T-helper 17 cell (primary cell): ENCODE results near the gene SLC30A4. TPM values are rescaled to one million over a fixed set of nuclear protein-coding genes. Genes with fewer than 3 reads are reported as not detected.

Experiments
- ATAC-seq: fragments of 150-1000 bp; cut with Tn5 transposase; 2 replicates; pipeline ENCODE4 v1.10.0; 2021; ENCODE audit warnings: mild to moderate bottlenecking, moderate library complexity
- DNase-seq, 3 donors: peaks; one replicate each; pipeline versions ENCODE4 v3.0.0 to v3.0.0-alpha.2; 2020 to 2021
- H3K9me3 ChIP-seq: one replicate; pipeline ENCODE4 v1.7.0; 2013; ENCODE audit warnings: low read length, mild to moderate bottlenecking; ENCODE audit not compliant: control insufficient read depth, poor library complexity, severe bottlenecking
- H3K27ac Mint-ChIP-seq: one replicate; pipeline ENCODE4 v1.8.0; 2022; ENCODE audit warnings: mild to moderate bottlenecking, moderate library complexity, mixed read lengths
- H3K27me3 Mint-ChIP-seq: one replicate; pipeline ENCODE4 v1.8.0; 2022; ENCODE audit warnings: mixed read lengths
- H3K36me3 Mint-ChIP-seq: one replicate; pipeline ENCODE4 v1.8.0; 2022; ENCODE audit warnings: low read depth, mixed read lengths
- H3K4me1 Mint-ChIP-seq: one replicate; pipeline ENCODE4 v1.8.0; 2022; ENCODE audit warnings: mild to moderate bottlenecking, mixed read lengths
- H3K4me3 Mint-ChIP-seq: one replicate; pipeline ENCODE4 v1.8.0; 2022; ENCODE audit warnings: mild to moderate bottlenecking, moderate library complexity, mixed read lengths
- total RNA-seq, 4 donors: library from RNA in 2 of 4; stranded (reverse) in 2 of 4; gene quantifications; one replicate each; pipeline ENCODE4 v1.2.3 and lab custom pipeline; 2022 to 2026

SLC30A4 gene
- total RNA-seq, 2 donors from 2014 or later, result 2.2 to 2.4 TPM

DNA sequence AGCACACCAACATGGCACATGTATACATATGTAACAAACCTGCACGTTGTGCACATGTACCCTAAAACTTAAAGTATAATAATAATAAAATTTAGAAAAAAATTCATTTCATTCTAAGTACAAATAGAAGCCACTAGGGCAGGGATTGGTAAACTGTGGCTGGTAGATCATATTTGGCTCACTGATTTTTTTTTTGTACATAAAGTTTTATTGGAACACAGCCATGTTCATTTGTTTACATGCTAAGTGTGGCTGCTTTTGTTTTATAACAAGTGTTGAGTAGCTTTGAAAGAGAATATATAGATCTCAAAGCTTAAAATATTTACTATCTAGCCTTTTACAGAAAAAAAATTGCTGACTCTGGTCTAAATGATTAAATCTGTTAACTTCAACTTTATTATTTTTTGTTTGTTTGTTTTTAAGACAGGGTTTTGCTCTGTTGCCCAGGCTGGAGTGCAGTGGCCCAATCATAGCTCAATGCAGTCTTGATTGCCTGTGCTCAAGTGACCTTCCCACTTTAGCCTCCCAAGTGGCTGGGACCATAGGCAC lies 32.8 kb downstream of the SLC30A4 start:
- H3K36me3 Mint-ChIP-seq, result peaks cover 2% of the 10 kb centered on the region
- no peak for ATAC-seq
- peaks cover 5% of the 10 kb centered on the region for H3K4me1 Mint-ChIP-seq
- no peak for DNase-seq
- H3K27ac Mint-ChIP-seq, result no peak overlapping the region
- no peak overlapping the region for H3K4me3 Mint-ChIP-seq
- no peaks in the 10 kb centered on the region for H3K9me3 ChIP-seq
- no peaks in the 10 kb centered on the region for H3K27me3 Mint-ChIP-seq

DNA sequence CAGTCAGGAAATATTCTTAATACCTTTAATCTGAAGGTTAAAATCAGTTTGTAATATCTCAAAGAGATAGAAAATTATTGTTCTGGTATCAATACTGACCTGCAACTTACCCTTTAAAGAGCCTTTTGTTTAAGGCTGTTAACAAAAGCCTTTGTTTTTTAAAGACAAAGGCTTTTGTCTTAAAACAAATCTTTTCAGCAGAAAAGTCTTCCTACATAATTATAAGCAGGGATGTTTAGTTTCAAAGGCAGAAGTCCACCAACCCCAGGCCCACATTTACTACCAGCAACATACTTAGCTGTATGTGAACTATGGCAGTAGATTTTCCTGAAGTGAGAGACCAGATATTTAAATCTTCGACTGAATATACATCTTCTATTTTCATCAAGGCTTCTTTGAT lies 36.2 kb downstream of the SLC30A4 start:
- Mint-ChIP-seq H3K4me1 (peaks cover 3% of the 10 kb centered on the region), H3K36me3 (peaks cover 2% of the 10 kb centered on the region), H3K27ac (no peak overlapping the region), H3K27me3 (no peaks in the 10 kb centered on the region), H3K4me3 (no peak overlapping the region)
- no peak for ATAC-seq
- no peak for DNase-seq
- no peaks in the 10 kb centered on the region for H3K9me3 ChIP-seq

DNA sequence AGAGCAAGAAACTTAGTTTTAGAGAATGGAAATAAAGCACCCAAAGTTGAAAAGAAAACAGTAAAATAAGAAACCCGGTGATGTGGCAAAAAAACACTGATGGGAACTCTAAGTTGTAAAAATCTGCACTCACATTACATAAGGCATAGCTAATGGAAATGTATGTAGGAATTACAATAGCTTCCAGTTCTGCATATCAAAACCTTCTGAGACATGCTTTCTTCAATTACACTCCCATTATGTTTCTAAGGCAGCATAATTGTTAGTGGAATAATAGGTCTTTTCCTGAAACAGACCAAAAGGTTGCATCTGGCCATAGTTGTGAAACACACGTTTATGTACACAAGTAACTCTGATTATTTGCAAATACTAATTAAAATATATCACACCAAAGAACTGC lies 41.4 kb downstream of the SLC30A4 start:
- no peaks in the 10 kb centered on the region for H3K9me3 ChIP-seq
- H3K36me3 Mint-ChIP-seq, result no peaks in the 10 kb centered on the region
- no peak for DNase-seq
- H3K4me3 Mint-ChIP-seq, result no peak overlapping the region
- ATAC-seq, result no peak
- no peaks in the 10 kb centered on the region for H3K27me3 Mint-ChIP-seq
- no peaks in the 10 kb centered on the region for H3K4me1 Mint-ChIP-seq
- H3K27ac Mint-ChIP-seq, result no peak overlapping the region

DNA sequence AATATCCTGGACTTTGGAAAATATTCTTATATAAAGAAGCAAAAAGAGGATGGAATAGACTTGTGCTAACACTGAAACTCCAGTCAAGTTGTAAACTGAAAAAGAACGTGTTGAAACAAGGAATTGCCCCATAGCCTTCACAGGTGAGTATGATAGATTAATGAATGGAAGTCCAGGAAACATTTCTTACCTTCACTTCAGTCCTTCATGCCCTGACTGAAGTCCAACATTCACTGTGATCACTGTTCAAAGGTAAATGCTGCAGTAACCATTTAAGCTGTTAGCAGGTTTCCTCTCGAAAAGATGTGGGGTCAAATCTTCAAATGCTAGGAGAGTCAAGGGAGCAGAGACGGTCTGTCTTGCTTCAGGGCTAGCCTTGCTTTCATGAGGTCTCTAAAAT lies 46.1 kb downstream of the SLC30A4 start:
- Mint-ChIP-seq H3K4me3 (no peak overlapping the region), H3K27me3 (peaks cover 18% of the 10 kb centered on the region)

DNA sequence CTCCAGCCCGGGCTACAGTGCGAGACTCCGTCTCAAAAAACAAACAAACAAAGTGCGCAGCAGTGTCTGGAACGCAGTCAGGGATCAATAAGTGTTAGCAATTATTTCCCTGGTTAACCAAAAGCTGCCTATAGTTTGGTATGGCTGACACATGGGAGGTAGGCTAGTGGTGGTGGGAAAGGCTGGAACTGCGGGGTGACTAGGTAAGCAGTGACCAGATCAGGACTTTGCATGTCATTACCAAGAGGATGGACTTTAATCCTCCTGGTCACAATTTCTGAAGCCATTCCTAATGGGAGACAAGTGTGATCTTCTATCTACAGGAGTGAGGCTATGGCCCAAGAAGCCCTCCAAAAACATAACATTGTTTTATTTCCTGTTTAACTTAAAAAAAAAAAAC lies 47.8 kb downstream of the SLC30A4 start:
- no peaks in the 10 kb centered on the region for H3K9me3 ChIP-seq
- no peak overlapping the region for H3K27ac Mint-ChIP-seq
- DNase-seq (no peak), ATAC-seq (no peak)
- H3K36me3 Mint-ChIP-seq, result peaks cover 4% of the 10 kb centered on the region
- peaks cover 29% of the 10 kb centered on the region for H3K27me3 Mint-ChIP-seq
- no peak overlapping the region for H3K4me3 Mint-ChIP-seq
- no peaks in the 10 kb centered on the region for H3K4me1 Mint-ChIP-seq

More for the DNA sequence above, 46.1 kb downstream of the SLC30A4 start:
- no peaks in the 10 kb centered on the region for H3K9me3 ChIP-seq
- Mint-ChIP-seq H3K4me1 (no peaks in the 10 kb centered on the region), H3K27ac (no peak overlapping the region), H3K36me3 (peaks cover 3% of the 10 kb centered on the region)
- ATAC-seq, result no peak
- no peak for DNase-seq

DNA sequence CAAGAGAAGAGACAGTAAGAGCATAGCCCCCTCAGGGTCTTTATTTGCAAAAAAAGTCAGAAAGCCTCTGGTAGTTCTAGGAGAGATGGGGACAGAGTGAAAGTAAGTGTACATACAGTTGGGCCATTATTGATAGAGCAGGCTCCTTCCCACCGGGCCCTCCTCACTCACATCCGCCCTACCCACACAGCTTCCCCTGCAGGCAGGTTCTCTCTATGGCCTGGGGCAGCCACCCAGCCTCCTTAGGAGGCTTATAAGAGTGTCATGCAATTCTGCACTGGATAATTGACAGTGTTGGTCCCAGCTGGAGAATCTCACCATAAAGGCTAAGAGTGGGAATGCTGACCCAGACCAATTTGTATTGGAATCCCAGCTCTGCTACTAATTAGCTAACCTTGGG lies 49.5 kb downstream of the SLC30A4 start:
- H3K9me3 ChIP-seq, result no peaks in the 10 kb centered on the region
- DNase-seq (no peak), ATAC-seq (no peak)
- Mint-ChIP-seq H3K4me1 (no peaks in the 10 kb centered on the region), H3K4me3 (no peak overlapping the region), H3K36me3 (peaks cover 6% of the 10 kb centered on the region), H3K27me3 (peaks cover 46% of the 10 kb centered on the region), H3K27ac (no peak overlapping the region)

DNA sequence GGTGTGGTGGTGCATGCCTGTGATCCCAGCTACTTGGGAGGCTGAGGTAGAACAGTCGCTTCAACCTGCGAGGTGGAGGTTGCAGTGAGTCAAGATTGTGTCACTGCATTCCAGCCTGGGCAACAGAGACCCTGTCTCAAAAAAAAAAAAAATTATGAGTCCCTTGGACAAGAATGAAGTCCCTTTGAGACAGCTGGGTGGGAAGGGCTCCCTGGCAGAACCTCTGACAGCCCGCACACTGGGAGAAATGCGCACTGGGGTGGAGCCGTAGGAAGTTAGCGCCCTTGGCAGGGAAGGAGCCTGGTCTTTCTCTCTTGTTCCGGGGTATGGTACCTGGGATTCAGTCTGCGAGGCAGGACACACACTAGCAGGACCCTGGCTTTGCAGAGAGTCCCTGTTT lies 51.4 kb downstream of the SLC30A4 start:
- DNase-seq (no peak), ATAC-seq (no peak)
- no peaks in the 10 kb centered on the region for H3K9me3 ChIP-seq
- Mint-ChIP-seq H3K4me1 (no peaks in the 10 kb centered on the region), H3K36me3 (peaks cover 9% of the 10 kb centered on the region), H3K4me3 (no peak overlapping the region), H3K27ac (no peak overlapping the region), H3K27me3 (peaks cover 61% of the 10 kb centered on the region)

DNA sequence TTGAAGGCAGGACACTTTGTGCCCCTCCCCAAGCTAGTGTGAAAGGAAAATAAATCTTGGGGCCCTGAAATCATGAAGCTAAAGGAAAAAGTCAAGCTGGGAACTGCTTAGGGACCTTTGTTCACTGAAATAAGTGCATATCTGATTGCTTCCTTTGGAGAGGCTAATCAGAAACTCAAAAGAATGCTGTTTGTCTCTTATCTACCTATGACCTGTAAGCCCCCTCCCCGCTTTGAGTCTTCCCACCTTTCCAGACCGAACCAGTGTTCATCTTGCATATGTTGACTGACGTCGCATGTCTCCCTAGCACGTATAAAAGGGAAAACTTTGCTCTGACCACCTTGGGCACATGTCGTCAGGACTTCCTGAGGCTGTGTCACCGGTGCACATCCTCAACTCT lies 53.1 kb downstream of the SLC30A4 start:
- H3K36me3 Mint-ChIP-seq, result peaks cover 9% of the 10 kb centered on the region
- H3K27me3 Mint-ChIP-seq, result peaks cover 67% of the 10 kb centered on the region
- no peak overlapping the region for H3K27ac Mint-ChIP-seq
- no peaks in the 10 kb centered on the region for H3K9me3 ChIP-seq
- peaks cover 1% of the 10 kb centered on the region for H3K4me1 Mint-ChIP-seq
- ATAC-seq, result no peak
- no peak for DNase-seq
- H3K4me3 Mint-ChIP-seq, result no peak overlapping the region

DNA sequence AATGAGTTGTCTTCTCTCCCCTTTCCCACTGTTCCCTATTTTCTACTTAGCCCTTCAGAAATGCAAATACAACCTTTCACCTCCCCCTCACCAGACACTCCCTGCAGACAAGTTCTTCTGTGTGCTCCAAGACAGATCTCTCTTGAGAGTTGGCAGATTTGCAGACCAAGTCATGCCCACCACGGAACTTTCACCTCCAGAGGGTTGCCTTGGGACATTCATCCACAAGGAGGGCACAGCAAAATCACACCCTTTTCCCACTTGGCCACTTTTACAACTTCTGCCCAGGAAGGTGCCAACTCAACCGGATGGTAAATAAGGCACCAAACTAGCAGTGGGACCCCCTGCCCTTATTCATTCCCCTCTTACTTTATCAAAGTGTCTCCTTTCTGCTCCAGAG lies 53.5 kb downstream of the SLC30A4 start:
- no peaks in the 10 kb centered on the region for H3K9me3 ChIP-seq
- peaks cover 5% of the 10 kb centered on the region for H3K4me1 Mint-ChIP-seq
- DNase-seq, result no peak
- H3K27me3 Mint-ChIP-seq, result peaks cover 67% of the 10 kb centered on the region
- H3K4me3 Mint-ChIP-seq, result no peak overlapping the region
- no peak overlapping the region for H3K27ac Mint-ChIP-seq
- ATAC-seq, result no peak
- H3K36me3 Mint-ChIP-seq, result peaks cover 12% of the 10 kb centered on the region

DNA sequence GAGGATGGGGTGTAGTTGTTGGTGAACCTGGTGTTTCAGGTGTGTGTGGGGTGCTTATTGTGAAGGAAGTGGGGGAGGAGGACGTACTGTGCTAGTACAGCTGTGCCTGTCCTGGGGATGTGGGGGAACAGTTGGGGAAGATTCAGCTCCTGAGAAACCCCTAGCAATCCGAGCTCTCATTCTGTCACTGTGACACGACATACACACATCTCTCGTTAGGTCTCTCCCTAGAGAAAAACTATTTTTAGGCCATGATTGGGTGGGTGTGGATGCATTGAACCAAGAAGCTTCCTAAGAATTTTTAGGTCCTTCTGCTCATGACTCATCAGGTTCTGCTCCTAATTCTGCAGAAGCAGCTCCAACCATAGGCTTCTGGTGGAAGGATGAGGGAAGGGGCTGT lies 54.3 kb downstream of the SLC30A4 start:
- DNase-seq, result no peak
- no peaks in the 10 kb centered on the region for H3K9me3 ChIP-seq
- Mint-ChIP-seq H3K36me3 (peaks cover 13% of the 10 kb centered on the region), H3K27me3 (peaks cover 67% of the 10 kb centered on the region), H3K4me1 (peaks cover 5% of the 10 kb centered on the region), H3K27ac (no peak overlapping the region), H3K4me3 (no peak overlapping the region)
- ATAC-seq, result no peak

DNA sequence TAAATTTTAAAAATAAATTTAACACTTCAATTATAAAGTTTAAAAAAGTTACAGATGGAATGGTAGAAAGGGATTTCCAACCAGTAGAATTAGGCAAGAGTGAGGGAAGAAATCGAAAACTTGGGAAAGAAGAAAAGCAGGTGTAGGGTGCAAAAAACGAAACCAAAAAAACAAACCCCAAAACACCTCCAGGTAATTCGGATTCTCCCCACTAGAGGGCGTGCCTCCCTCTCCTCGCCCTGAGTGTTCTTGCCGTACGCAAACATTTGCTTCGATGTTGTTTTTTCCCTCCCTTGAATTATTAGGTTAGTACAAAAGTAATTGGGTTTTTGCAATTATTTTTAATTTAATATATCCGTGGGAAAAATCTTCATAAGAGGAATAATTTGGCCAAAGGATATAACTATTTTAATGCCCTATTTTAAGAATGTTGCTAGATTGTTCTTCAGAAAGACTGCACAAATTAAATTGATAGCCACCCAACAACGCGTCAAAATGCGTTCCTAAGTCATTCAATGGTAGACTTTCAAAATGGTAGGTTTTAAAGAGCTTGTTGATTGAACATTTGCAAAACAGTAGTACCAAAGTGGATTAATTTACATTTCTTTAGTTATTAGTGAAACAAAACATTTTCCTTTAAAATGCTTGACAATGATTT lies 63.7 kb downstream of the SLC30A4 start:
- no peak overlapping the region for H3K27ac Mint-ChIP-seq
- H3K9me3 ChIP-seq, result no peaks in the 10 kb centered on the region
- H3K4me3 Mint-ChIP-seq, result peak overlapping the region; percentile 89
- DNase-seq (peak; percentile 67 to 82 (median 69)), ATAC-seq (peak; percentile 30)
- H3K4me1 Mint-ChIP-seq, result peaks cover 35% of the 10 kb centered on the region
- H3K36me3 Mint-ChIP-seq, result no peaks in the 10 kb centered on the region
- no peaks in the 10 kb centered on the region for H3K27me3 Mint-ChIP-seq

DNA sequence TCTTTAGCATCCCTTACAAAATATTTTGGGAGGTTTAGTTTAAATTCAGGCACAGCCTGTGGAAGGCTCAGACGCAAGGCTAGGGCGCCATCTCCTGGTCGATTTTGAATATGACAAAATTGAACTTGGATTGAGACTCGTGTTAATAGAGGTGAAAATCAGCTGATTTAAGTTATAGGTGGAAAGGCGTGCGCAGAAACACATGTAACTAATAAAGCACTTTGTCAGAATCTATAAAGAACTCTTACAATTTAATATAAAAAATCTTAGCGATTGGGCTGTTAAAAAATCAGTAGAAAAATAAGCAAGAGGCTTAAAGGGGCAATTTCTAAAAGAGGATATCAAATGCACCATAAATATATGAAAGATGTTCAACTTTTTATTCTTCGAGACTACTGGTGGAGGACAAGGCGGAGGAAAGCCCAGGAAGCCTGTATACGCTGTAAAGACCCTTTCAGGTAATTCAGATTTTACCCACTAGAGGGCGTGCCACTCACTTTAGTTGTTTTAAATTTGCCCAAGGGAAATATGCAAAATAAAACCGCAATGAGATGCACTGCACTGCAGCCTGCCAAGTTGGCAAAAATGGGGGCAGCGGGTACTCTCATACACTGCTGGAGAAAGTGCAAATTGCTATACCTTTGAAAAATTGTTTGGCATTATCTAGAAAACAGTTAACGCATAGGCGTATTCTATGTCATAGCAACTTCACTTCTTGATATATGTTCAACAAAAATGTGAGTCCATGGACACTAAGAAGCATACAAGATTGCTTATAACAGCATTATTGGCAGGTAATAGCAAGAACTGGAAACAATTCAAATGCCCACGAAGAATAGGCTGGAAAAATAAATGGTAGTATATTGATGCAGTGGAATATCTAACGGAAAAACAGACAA lies 64.7 kb downstream of the SLC30A4 start:
- Mint-ChIP-seq H3K4me1 (peaks cover 38% of the 10 kb centered on the region), H3K27me3 (no peaks in the 10 kb centered on the region), H3K4me3 (peak overlapping the region; percentile 89), H3K27ac (peak overlapping the region; percentile 95), H3K36me3 (no peaks in the 10 kb centered on the region)
- no peaks in the 10 kb centered on the region for H3K9me3 ChIP-seq
- ATAC-seq, result peak; percentile 67
- peak; percentile 41 to 73 (median 53) for DNase-seq

DNA sequence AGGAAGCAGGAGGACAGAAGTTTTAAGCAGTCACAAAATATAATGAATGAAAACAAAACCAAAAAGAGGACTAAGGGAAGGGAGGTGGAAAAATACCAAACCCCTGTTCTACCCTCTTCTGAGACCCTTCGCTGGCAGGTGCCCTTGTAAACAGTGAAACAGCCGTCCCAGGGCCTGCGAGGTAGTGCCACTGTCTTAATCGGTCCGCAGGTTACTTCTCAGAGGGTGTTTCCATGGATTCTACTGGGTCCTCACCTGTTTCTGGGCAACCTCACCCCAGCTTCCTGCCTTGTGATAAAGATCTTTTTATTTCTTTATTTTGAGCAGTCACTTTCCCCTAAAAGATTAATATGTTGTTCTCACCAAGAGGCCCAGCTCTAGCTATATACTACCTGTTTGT lies 65.3 kb downstream of the SLC30A4 start:
- ATAC-seq (peak; percentile 3), DNase-seq (peak in 1 of 3 donors; percentile 22)
- H3K4me1 Mint-ChIP-seq, result peaks cover 38% of the 10 kb centered on the region
- no peaks in the 10 kb centered on the region for H3K9me3 ChIP-seq
- peak overlapping the region; percentile 95 for H3K27ac Mint-ChIP-seq
- peak overlapping the region; percentile 89 for H3K4me3 Mint-ChIP-seq
- no peaks in the 10 kb centered on the region for H3K36me3 Mint-ChIP-seq
- no peaks in the 10 kb centered on the region for H3K27me3 Mint-ChIP-seq
